HepG2 (cell line): Measurements from ENCODE around the gene PCNA.

ENCODE experiments used
- ASH2L ChIP-seq: fragments of 300-600, 200-600 bp; sonication (generic); IDR thresholded peaks from 2 replicates; pipeline ENCODE4 v1.7.0; 2017; ENCODE audit warnings: low read depth, mild to moderate bottlenecking, moderate library complexity, mixed read lengths, low read length; ENCODE audit not compliant: insufficient read length
- ETV5 ChIP-seq: IDR thresholded peaks from 2 replicates; pipeline ENCODE4 v1.6.1; 2018; ENCODE audit warnings: missing biosample characterization, missing genetic modification reagents, inconsistent platforms, borderline replicate concordance
- RAD21 ChIP-seq: fragments of 450-650 bp; formaldehyde crosslinking; IDR thresholded peaks from 2 replicates; pipeline ENCODE4 v1.5.0; 2020; ENCODE audit warnings: mild to moderate bottlenecking
- SALL1 ChIP-seq: sonication (generic); formaldehyde crosslinking; IDR thresholded peaks from 2 replicates; pipeline ENCODE4 v1.8.0; 2022; ENCODE audit warnings: mild to moderate bottlenecking, missing genetic modification reagents
- ZFP36L1 ChIP-seq: sonication (generic); formaldehyde crosslinking; IDR thresholded peaks from 2 replicates; pipeline ENCODE4 v1.8.0; 2022; ENCODE audit warnings: mild to moderate bottlenecking, missing genetic modification reagents, moderate library complexity
- TF ChIP-seq, protein P1 (sequence below): sonication (generic); formaldehyde crosslinking; IDR thresholded peaks from 2 replicates; pipeline ENCODE4 v1.4.0; 2020; ENCODE audit warnings: missing genetic modification reagents, mild to moderate bottlenecking, borderline replicate concordance
- TF ChIP-seq, protein P2 (sequence below): sonication (generic); formaldehyde crosslinking; IDR thresholded peaks from 2 replicates; pipeline ENCODE4 v1.4.0; 2020; ENCODE audit warnings: missing genetic modification reagents
- TF ChIP-seq, protein P3 (sequence below): sonication (generic); formaldehyde crosslinking; IDR thresholded peaks from 2 replicates; pipeline ENCODE4 v1.5.0; 2020; ENCODE audit warnings: mild to moderate bottlenecking, missing genetic modification reagents, moderate library complexity
- TF ChIP-seq, protein P4 (sequence below): sonication (generic); formaldehyde crosslinking; IDR thresholded peaks from 2 replicates; pipeline ENCODE4 v1.8.1; 2023; ENCODE audit warnings: missing genetic modification reagents, inconsistent platforms, borderline replicate concordance

DNA sequence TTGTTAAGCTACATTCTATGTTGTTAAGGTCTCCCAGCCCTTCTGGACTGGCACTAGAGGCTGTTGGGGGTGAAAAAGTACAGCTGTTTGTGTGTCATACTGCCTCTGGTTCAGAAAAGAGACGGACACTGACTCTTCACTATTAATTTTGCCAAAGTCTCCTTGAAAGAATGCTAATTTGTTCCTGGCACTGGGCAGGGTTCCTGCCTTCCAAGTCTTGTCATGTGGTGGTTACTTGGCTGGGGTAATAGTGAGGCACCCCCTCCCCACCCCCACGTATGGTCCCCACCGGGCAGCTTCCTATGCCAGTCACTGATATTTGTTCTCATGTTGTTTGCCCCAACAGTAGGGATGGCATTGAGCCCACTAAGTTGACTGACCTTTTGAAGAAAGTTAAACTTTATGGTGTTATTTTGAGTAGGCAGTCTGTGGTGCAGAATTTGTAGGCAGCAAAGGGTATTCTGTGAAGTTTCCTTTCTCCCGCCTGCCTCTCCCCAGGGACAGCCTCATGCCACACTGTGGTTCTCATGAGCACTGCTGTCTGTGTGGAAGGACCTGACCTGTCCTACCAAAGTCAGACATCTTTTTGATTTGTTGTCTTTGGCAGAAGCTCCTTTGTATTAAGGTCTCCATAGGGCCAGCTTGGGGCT lies 15.7 kb upstream of the PCNA start:
- TF ChIP-seq ASH2L: no peak
- TF ChIP-seq, protein P1, sequence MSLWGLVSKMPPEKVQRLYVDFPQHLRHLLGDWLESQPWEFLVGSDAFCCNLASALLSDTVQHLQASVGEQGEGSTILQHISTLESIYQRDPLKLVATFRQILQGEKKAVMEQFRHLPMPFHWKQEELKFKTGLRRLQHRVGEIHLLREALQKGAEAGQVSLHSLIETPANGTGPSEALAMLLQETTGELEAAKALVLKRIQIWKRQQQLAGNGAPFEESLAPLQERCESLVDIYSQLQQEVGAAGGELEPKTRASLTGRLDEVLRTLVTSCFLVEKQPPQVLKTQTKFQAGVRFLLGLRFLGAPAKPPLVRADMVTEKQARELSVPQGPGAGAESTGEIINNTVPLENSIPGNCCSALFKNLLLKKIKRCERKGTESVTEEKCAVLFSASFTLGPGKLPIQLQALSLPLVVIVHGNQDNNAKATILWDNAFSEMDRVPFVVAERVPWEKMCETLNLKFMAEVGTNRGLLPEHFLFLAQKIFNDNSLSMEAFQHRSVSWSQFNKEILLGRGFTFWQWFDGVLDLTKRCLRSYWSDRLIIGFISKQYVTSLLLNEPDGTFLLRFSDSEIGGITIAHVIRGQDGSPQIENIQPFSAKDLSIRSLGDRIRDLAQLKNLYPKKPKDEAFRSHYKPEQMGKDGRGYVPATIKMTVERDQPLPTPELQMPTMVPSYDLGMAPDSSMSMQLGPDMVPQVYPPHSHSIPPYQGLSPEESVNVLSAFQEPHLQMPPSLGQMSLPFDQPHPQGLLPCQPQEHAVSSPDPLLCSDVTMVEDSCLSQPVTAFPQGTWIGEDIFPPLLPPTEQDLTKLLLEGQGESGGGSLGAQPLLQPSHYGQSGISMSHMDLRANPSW (CRISPR knock-in tag): no peak
- TF ChIP-seq, protein P2, sequence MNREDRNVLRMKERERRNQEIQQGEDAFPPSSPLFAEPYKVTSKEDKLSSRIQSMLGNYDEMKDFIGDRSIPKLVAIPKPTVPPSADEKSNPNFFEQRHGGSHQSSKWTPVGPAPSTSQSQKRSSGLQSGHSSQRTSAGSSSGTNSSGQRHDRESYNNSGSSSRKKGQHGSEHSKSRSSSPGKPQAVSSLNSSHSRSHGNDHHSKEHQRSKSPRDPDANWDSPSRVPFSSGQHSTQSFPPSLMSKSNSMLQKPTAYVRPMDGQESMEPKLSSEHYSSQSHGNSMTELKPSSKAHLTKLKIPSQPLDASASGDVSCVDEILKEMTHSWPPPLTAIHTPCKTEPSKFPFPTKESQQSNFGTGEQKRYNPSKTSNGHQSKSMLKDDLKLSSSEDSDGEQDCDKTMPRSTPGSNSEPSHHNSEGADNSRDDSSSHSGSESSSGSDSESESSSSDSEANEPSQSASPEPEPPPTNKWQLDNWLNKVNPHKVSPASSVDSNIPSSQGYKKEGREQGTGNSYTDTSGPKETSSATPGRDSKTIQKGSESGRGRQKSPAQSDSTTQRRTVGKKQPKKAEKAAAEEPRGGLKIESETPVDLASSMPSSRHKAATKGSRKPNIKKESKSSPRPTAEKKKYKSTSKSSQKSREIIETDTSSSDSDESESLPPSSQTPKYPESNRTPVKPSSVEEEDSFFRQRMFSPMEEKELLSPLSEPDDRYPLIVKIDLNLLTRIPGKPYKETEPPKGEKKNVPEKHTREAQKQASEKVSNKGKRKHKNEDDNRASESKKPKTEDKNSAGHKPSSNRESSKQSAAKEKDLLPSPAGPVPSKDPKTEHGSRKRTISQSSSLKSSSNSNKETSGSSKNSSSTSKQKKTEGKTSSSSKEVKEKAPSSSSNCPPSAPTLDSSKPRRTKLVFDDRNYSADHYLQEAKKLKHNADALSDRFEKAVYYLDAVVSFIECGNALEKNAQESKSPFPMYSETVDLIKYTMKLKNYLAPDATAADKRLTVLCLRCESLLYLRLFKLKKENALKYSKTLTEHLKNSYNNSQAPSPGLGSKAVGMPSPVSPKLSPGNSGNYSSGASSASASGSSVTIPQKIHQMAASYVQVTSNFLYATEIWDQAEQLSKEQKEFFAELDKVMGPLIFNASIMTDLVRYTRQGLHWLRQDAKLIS (CRISPR knock-in tag): no peak
- TF ChIP-seq, protein P3, sequence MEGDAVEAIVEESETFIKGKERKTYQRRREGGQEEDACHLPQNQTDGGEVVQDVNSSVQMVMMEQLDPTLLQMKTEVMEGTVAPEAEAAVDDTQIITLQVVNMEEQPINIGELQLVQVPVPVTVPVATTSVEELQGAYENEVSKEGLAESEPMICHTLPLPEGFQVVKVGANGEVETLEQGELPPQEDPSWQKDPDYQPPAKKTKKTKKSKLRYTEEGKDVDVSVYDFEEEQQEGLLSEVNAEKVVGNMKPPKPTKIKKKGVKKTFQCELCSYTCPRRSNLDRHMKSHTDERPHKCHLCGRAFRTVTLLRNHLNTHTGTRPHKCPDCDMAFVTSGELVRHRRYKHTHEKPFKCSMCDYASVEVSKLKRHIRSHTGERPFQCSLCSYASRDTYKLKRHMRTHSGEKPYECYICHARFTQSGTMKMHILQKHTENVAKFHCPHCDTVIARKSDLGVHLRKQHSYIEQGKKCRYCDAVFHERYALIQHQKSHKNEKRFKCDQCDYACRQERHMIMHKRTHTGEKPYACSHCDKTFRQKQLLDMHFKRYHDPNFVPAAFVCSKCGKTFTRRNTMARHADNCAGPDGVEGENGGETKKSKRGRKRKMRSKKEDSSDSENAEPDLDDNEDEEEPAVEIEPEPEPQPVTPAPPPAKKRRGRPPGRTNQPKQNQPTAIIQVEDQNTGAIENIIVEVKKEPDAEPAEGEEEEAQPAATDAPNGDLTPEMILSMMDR (CRISPR knock-in tag): no peak
- TF ChIP-seq, protein P4, sequence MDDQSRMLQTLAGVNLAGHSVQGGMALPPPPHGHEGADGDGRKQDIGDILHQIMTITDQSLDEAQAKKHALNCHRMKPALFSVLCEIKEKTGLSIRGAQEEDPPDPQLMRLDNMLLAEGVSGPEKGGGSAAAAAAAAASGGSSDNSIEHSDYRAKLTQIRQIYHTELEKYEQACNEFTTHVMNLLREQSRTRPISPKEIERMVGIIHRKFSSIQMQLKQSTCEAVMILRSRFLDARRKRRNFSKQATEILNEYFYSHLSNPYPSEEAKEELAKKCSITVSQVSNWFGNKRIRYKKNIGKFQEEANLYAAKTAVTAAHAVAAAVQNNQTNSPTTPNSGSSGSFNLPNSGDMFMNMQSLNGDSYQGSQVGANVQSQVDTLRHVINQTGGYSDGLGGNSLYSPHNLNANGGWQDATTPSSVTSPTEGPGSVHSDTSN (CRISPR knock-in tag): no peak
- no peak for TF ChIP-seq RAD21
- TF ChIP-seq ETV5 (CRISPR knock-in tag): no peak
- no peak for TF ChIP-seq ZFP36L1 (CRISPR knock-in tag)
- no peak for TF ChIP-seq SALL1 (CRISPR knock-in tag)
